H1 (cell line): ENCODE data around the gene UFD1.

Experiments
- ATF3 ChIP-seq: IDR thresholded peaks from 2 replicates; pipeline ENCODE4 v1.6.1; 2011; ENCODE audit warnings: low read depth, mild to moderate bottlenecking, low read length; ENCODE audit not compliant: insufficient read depth
- EP300 ChIP-seq, 2 experiments: IDR thresholded peaks; 1 replicate in 1 of 2; 2 replicates in 1 of 2; pipeline ENCODE4 v1.6.1; 2011 to 2012; ENCODE audit warnings: low read depth in 2 of 2, low read length in 2 of 2, mild to moderate bottlenecking in 2 of 2, borderline replicate concordance in 1 of 2, inconsistent platforms in 1 of 2, moderate library complexity in 1 of 2
- JUND ChIP-seq: IDR thresholded peaks from 2 replicates; pipeline ENCODE4 v1.6.1; 2011; ENCODE audit warnings: mild to moderate bottlenecking, improper control_type of control experiment, low read length
- RAD21 ChIP-seq, 2 experiments: IDR thresholded peaks in 1 of 2; conservative IDR thresholded peaks in 1 of 2; 2 replicates each; pipeline ENCODE4 v1.6.1; 2011; ENCODE audit warnings: low read depth in 2 of 2, low read length in 2 of 2, improper control_type of control experiment in 1 of 2, inconsistent platforms in 1 of 2, mild to moderate bottlenecking in 1 of 2, moderate library complexity in 1 of 2
- SIN3A ChIP-seq, 2 experiments: IDR thresholded peaks in 1 of 2; conservative IDR thresholded peaks in 1 of 2; 2 replicates each; pipeline ENCODE4 v1.6.1; 2011 to 2012; ENCODE audit warnings: low read length in 2 of 2, improper control_type of control experiment in 1 of 2, low read depth in 1 of 2, mild to moderate bottlenecking in 1 of 2
- SIX5 ChIP-seq: IDR thresholded peaks from 2 replicates; pipeline ENCODE4 v1.6.1; 2011; ENCODE audit warnings: mild to moderate bottlenecking, low read depth, low read length
- USF2 ChIP-seq: IDR thresholded peaks from 2 replicates; pipeline ENCODE4 v1.6.1; 2011; ENCODE audit warnings: low read length, improper control_type of control experiment
- ZNF274 ChIP-seq: IDR thresholded peaks from 2 replicates; pipeline ENCODE4 v1.7.0; 2012; ENCODE audit warnings: low read length, borderline replicate concordance; ENCODE audit errors: extremely low read depth

GRCh38 chr22:19469421-19469820, 9.6 kb downstream of the UFD1 start:
- no peak for TF ChIP-seq ZNF274
- TF ChIP-seq JUND: no peak
- no peak for TF ChIP-seq EP300 (IDR thresholded peaks at IDR 0.05; ENCODE audit: borderline replicate concordance in 1 of 2, low read depth in 2 of 2, low read length in 2 of 2)
- TF ChIP-seq SIX5: no peak
- TF ChIP-seq USF2: no peak
- TF ChIP-seq ATF3: no peak
- TF ChIP-seq SIN3A (conservative IDR thresholded peaks at IDR 0.05 in 1 of 2, IDR thresholded peaks at IDR 0.05 in 1 of 2; ENCODE audit: low read depth in 1 of 2, low read length in 2 of 2): no peak
- TF ChIP-seq RAD21 (IDR thresholded peaks at IDR 0.05 in 1 of 2, conservative IDR thresholded peaks at IDR 0.05 in 1 of 2; ENCODE audit: low read depth in 2 of 2, low read length in 2 of 2): no peak
